LNCAP (cell line): ENCODE results near the gene EFR3B.

Experiments used
- TF ChIP-seq, protein P1 (sequence below): fragments of 450-650 bp; IDR thresholded peaks from 2 replicates; pipeline ENCODE4 v1.5.1; 2017; ENCODE audit warnings: mild to moderate bottlenecking

EFR3B gene

GRCh38 chr2:25119263-25119662 is 77.4 kb downstream of the EFR3B start:
- TF ChIP-seq, protein P1, sequence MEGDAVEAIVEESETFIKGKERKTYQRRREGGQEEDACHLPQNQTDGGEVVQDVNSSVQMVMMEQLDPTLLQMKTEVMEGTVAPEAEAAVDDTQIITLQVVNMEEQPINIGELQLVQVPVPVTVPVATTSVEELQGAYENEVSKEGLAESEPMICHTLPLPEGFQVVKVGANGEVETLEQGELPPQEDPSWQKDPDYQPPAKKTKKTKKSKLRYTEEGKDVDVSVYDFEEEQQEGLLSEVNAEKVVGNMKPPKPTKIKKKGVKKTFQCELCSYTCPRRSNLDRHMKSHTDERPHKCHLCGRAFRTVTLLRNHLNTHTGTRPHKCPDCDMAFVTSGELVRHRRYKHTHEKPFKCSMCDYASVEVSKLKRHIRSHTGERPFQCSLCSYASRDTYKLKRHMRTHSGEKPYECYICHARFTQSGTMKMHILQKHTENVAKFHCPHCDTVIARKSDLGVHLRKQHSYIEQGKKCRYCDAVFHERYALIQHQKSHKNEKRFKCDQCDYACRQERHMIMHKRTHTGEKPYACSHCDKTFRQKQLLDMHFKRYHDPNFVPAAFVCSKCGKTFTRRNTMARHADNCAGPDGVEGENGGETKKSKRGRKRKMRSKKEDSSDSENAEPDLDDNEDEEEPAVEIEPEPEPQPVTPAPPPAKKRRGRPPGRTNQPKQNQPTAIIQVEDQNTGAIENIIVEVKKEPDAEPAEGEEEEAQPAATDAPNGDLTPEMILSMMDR: no peak

- TF ChIP-seq, protein P1: no peak
Measured at GRCh38 chr2:25122367-25122766, 80.5 kb downstream of the EFR3B start.

GRCh38 chr2:25123682-25124081 is 81.8 kb downstream of the EFR3B start:
- TF ChIP-seq, protein P1: no peak

- TF ChIP-seq, protein P1: no peak
Measured at GRCh38 chr2:25125189-25125588, 83.3 kb downstream of the EFR3B start.

GRCh38 chr2:25125976-25126375 is 84.1 kb downstream of the EFR3B start:
- TF ChIP-seq, protein P1: no peak

DNA sequence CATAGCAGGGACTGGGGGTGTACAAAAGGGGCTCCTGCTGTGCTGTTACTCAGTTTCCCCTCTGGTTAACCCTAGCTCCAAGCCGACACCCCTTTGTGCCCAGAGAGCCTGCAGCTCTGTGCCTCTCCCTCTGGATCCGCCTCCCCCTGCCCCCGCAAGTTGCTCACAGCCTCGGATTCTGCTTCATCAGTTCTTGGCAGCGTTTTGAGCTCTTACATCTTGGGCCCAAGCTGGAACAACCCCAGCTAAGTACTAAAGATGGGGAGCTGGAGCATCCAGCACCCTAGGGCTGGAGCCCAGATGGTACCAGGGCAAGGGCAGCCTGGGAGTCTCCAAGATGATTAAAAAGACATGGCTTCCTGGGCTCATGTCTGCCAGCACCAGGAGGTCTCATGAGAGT is 85.8 kb downstream of the EFR3B start:
- TF ChIP-seq, protein P1: no peak

DNA sequence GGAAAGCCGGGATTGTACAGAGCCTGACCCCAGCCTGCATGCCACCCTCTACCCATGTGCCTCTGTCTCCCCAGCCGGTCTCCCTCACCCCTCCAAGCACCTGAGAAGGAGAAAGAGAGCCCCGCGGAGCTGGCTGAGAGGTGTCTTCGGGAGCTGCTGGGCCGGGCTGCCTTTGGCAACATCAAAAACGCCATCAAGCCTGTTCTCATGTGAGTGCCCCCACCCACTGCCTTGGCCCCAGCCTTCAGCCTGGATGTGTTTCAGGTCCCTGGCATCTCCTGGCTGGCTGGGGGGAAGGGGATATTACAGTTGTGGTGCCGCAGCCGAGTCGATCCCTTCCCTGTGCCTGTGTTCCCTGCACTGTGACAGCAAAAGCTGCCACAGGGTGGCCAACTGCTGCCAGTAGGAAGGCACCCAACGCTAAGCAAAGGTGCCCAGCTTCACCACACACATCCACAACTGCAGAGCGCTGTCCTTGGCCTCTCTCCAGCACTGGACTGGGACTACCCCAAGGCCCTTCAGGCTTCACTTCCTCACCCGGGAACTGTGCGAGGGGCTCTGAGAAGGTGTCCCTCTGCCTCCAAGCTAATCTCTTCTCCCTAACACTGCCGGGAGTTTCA is 88.1 kb downstream of the EFR3B start:
- TF ChIP-seq, protein P1: no peak

GRCh38 chr2:25131253-25131566 is 89.3 kb downstream of the EFR3B start:
- TF ChIP-seq, protein P1: no peak
